ENCODE measurements around the gene DBF4B. TPM values are rescaled to one million over a fixed set of nuclear protein-coding genes. Genes with fewer than 3 reads are reported as not detected.

Gene DBF4B
- total RNA-seq, 1 experiment from 2014 or later = 20.5 TPM

DNA sequence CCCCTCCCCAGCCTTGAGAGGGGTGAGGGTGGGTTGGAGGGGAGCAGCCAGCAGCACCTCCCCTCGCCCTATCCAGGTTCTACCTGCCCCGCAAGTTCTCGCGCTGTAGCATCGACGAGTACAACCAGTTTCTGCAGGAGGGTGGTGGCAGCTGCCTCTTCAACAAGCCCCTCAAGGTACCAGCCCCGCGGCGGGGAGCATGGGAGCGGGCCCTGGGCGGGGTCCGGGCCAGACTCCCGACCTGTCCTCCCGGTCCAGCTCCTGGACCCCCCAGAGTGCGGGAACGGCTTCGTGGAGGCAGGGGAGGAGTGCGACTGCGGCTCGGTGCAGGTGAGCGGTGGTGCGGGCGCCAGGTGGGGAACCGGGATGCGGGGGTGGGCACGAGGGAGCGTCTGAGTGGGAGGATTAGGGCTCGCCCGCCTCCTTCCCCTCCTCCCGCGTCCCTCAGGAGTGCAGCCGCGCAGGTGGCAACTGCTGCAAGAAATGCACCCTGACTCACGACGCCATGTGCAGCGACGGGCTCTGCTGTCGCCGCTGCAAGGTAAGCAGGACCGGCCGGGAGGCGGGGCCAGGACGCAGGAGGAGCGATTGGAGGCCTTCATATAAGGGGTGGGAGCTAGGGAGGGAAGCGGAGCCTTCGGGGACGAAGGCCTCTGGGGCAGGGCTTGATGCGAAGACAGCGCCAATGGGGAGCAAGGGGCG, 66.8 kb downstream of the DBF4B start:
- ChIA-PET CTCF (interaction anchor here (0.7 to 1.5 kb wide), 5 partner anchors 91 to 360 kb away, joined by 3 to 6 read pairs (median 3); partner anchors contain the start of gene ACBD4), POLR2A (ENCODE audit: low non-redundant PET) (interaction anchor here (0.6 kb wide), 1 partner anchor 1346 kb away, joined by 3 read pairs; no protein-coding TSS in a partner anchor)
- Histone ChIP-seq H3K9me3 (ENCODE audit: low read depth, low read length, poor library complexity, severe bottlenecking) (no peaks in the 10 kb centered on the region), H3K27me3 (replicated peaks; ENCODE audit: insufficient read depth, low read depth, low read length, poor library complexity) (no peaks in the 10 kb centered on the region), H3K36me3 (ENCODE audit: insufficient read depth, low read length, poor library complexity, severe bottlenecking) (no peaks in the 10 kb centered on the region), H3K4me3 (ENCODE audit: low read depth, low read length, poor library complexity, severe bottlenecking) (peak overlapping the region; percentile 34), H3K27ac (ENCODE audit: low read depth, low read length, poor library complexity, severe bottlenecking) (no peak overlapping the region), H3K4me1 (ENCODE audit: insufficient read depth, low read length, poor library complexity, severe bottlenecking) (no peaks in the 10 kb centered on the region)
- BruUV-seq (replicated peaks) = no TSS peak
- intact Hi-C loops (cut with micrococcal nuclease; ENCODE audit: unreplicated experiment) = loop anchor here (5.0 to 10.0 kb wide), 3 partner anchors 247 to 357 kb away; partner anchors contain the start of gene PLCD3
- no peak for TF ChIP-seq EZH2 (IDR thresholded peaks at IDR 0.05; ENCODE audit: borderline replicate concordance, low read depth, low read length, poor library complexity, severe bottlenecking)
- TF ChIP-seq, protein P1, sequence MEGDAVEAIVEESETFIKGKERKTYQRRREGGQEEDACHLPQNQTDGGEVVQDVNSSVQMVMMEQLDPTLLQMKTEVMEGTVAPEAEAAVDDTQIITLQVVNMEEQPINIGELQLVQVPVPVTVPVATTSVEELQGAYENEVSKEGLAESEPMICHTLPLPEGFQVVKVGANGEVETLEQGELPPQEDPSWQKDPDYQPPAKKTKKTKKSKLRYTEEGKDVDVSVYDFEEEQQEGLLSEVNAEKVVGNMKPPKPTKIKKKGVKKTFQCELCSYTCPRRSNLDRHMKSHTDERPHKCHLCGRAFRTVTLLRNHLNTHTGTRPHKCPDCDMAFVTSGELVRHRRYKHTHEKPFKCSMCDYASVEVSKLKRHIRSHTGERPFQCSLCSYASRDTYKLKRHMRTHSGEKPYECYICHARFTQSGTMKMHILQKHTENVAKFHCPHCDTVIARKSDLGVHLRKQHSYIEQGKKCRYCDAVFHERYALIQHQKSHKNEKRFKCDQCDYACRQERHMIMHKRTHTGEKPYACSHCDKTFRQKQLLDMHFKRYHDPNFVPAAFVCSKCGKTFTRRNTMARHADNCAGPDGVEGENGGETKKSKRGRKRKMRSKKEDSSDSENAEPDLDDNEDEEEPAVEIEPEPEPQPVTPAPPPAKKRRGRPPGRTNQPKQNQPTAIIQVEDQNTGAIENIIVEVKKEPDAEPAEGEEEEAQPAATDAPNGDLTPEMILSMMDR (conservative IDR thresholded peaks at IDR 0.05; ENCODE audit: low read depth, low read length) = no peak
- DNase-seq (ENCODE audit: low spot score) = peak; percentile 97

GRCh38 chr17:44775838-44776621, 67.6 kb downstream of the DBF4B start:
- Histone ChIP-seq H3K9me3 (ENCODE audit: low read depth, low read length, poor library complexity, severe bottlenecking) (no peaks in the 10 kb centered on the region), H3K4me1 (ENCODE audit: insufficient read depth, low read length, poor library complexity, severe bottlenecking) (no peaks in the 10 kb centered on the region), H3K4me3 (ENCODE audit: low read depth, low read length, poor library complexity, severe bottlenecking) (peak overlapping the region; percentile 34), H3K27ac (ENCODE audit: low read depth, low read length, poor library complexity, severe bottlenecking) (no peak overlapping the region), H3K27me3 (replicated peaks; ENCODE audit: insufficient read depth, low read depth, low read length, poor library complexity) (no peaks in the 10 kb centered on the region), H3K36me3 (ENCODE audit: insufficient read depth, low read length, poor library complexity, severe bottlenecking) (no peaks in the 10 kb centered on the region)
- DNase-seq (ENCODE audit: low spot score) = no peak
- intact Hi-C loops (cut with micrococcal nuclease; ENCODE audit: unreplicated experiment) = loop anchor here (5.0 to 10.0 kb wide), 3 partner anchors 246 to 356 kb away; partner anchors contain the start of gene PLCD3
- ChIA-PET CTCF (interaction anchor here (0.7 to 1.5 kb wide), 4 partner anchors 102 to 359 kb away, joined by 3 to 6 read pairs (median 4); partner anchors contain the start of gene ACBD4), POLR2A (ENCODE audit: low non-redundant PET) (no interaction called here)
- TF ChIP-seq EZH2 (IDR thresholded peaks at IDR 0.05; ENCODE audit: borderline replicate concordance, low read depth, low read length, poor library complexity, severe bottlenecking) = no peak
- TF ChIP-seq, protein P1 (conservative IDR thresholded peaks at IDR 0.05; ENCODE audit: low read depth, low read length) = no peak
- no TSS peak for BruUV-seq (replicated peaks)

DNA sequence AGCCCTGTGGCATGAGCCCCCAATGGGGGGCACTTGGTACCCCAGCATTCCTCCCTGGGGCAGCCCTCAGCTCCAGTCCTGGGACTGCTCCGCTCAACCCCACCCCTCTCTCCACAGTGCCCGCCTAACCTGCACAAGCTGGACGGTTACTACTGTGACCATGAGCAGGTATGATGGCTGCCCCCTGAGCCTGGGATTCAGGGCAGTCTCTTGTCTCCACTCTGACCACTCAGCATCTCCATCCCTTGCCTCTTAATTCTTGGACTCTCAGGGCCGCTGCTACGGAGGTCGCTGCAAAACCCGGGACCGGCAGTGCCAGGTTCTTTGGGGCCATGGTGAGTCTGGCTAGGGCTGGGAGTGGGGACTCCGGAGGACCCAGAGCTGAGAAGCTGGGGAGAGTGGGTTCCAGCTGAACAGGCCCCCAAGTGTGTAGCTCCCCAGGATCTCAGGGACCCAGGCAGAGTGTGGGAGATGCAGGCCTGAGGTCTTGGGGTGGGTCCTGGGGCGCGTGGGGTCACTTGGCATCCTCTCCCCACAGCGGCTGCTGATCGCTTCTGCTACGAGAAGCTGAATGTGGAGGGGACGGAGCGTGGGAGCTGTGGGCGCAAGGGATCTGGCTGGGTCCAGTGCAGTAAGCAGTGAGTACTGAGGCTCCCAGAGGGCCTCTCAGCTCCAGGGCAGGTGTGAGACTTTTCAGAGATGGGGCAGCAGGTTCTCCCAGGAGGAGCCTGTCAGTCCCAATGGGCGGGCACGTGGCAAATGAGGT, 68.3 kb downstream of the DBF4B start:
- no peak overlapping the region for H3K4me3 ChIP-seq (ENCODE audit: low read depth, low read length, poor library complexity, severe bottlenecking)
- no peaks in the 10 kb centered on the region for H3K36me3 ChIP-seq (ENCODE audit: insufficient read depth, low read length, poor library complexity, severe bottlenecking)
- BruUV-seq (replicated peaks) = no TSS peak
- no peak for DNase-seq (ENCODE audit: low spot score)
- ChIA-PET POLR2A (ENCODE audit: low non-redundant PET) (no interaction called here), CTCF (no interaction called here)
- no peaks in the 10 kb centered on the region for H3K27me3 ChIP-seq (replicated peaks; ENCODE audit: insufficient read depth, low read depth, low read length, poor library complexity)
- H3K27ac ChIP-seq (ENCODE audit: low read depth, low read length, poor library complexity, severe bottlenecking) = no peak overlapping the region
- intact Hi-C loops (cut with micrococcal nuclease; ENCODE audit: unreplicated experiment) = loop anchor here (5.0 to 10.0 kb wide), 3 partner anchors 245 to 355 kb away; partner anchors contain the start of gene PLCD3
- H3K9me3 ChIP-seq (ENCODE audit: low read depth, low read length, poor library complexity, severe bottlenecking) = no peaks in the 10 kb centered on the region
- no peak for TF ChIP-seq EZH2 (IDR thresholded peaks at IDR 0.05; ENCODE audit: borderline replicate concordance, low read depth, low read length, poor library complexity, severe bottlenecking)
- TF ChIP-seq, protein P1 (conservative IDR thresholded peaks at IDR 0.05; ENCODE audit: low read depth, low read length) = no peak
- no peaks in the 10 kb centered on the region for H3K4me1 ChIP-seq (ENCODE audit: insufficient read depth, low read length, poor library complexity, severe bottlenecking)
